Fibroblast of the conjunctiva (primary cell): ENCODE measurements around the gene DNAAF8.
"Not testable (repeated sequence)": the region's sequence is repeated elsewhere in the genome, so short reads cannot be mapped to it uniquely, and the experiment has no call there.

Source experiments
- DNase-seq: peaks from one replicate; pipeline ENCODE4 v3.0.0-alpha.2; 2010; ENCODE audit warnings: low read depth

Gene DNAAF8

GRCh38 chr16:4784444-4784987 is 50.2 kb downstream of the DNAAF8 start:
- DNase-seq: not testable (repeated sequence)

- DNase-seq: no peak
Measured at GRCh38 chr16:4785758-4786433, 51.6 kb downstream of the DNAAF8 start.

- no peak for DNase-seq
Measured at GRCh38 chr16:4787068-4787467, 52.7 kb downstream of the DNAAF8 start.

- no peak for DNase-seq
Measured at GRCh38 chr16:4787627-4788482, 53.5 kb downstream of the DNAAF8 start, which contains the start of gene SEPTIN12. Gene SEPTIN12, minus strand, starts transcription at chr16:4788345. Its CDS starts 700 bp downstream, at chr16:4787645.

GRCh38 chr16:4788489-4788889 is 54.2 kb downstream of the DNAAF8 start:
- DNase-seq: no peak

- no peak for DNase-seq
Measured at GRCh38 chr16:4788910-4789309, 54.6 kb downstream of the DNAAF8 start.

GRCh38 chr16:4790261-4790660 is 55.9 kb downstream of the DNAAF8 start:
- no peak for DNase-seq

- no peak for DNase-seq
Measured at GRCh38 chr16:4790871-4791270, 56.5 kb downstream of the DNAAF8 start.

- DNase-seq: no peak
Measured at GRCh38 chr16:4792951-4793513, 58.7 kb downstream of the DNAAF8 start.

GRCh38 chr16:4795181-4795827 is 61.0 kb downstream of the DNAAF8 start, which contains the start of gene SMIM22:
Gene SMIM22, plus strand, starts transcription at chr16:4795369. Its CDS starts 366 bp downstream, at chr16:4795735.
- DNase-seq: no peak

GRCh38 chr16:4795828-4796572 is 61.7 kb downstream of the DNAAF8 start:
- DNase-seq: no peak

- DNase-seq: no peak
Measured at GRCh38 chr16:4796982-4797804, 62.9 kb downstream of the DNAAF8 start.

GRCh38 chr16:4797805-4798252 is 63.5 kb downstream of the DNAAF8 start:
- no peak for DNase-seq

GRCh38 chr16:4798456-4798855 is 64.1 kb downstream of the DNAAF8 start:
- no peak for DNase-seq
